GM19395 (cell line): ENCODE data around the gene TBC1D4.

Source experiments
- ATAC-seq: cut with Tn5 transposase; IDR thresholded peaks from one replicate; pipeline ENCODE4 v1.9.1; 2021; ENCODE audit warnings: mild to moderate bottlenecking, moderate library complexity; ENCODE audit not compliant: unreplicated experiment

TBC1D4 gene

DNA sequence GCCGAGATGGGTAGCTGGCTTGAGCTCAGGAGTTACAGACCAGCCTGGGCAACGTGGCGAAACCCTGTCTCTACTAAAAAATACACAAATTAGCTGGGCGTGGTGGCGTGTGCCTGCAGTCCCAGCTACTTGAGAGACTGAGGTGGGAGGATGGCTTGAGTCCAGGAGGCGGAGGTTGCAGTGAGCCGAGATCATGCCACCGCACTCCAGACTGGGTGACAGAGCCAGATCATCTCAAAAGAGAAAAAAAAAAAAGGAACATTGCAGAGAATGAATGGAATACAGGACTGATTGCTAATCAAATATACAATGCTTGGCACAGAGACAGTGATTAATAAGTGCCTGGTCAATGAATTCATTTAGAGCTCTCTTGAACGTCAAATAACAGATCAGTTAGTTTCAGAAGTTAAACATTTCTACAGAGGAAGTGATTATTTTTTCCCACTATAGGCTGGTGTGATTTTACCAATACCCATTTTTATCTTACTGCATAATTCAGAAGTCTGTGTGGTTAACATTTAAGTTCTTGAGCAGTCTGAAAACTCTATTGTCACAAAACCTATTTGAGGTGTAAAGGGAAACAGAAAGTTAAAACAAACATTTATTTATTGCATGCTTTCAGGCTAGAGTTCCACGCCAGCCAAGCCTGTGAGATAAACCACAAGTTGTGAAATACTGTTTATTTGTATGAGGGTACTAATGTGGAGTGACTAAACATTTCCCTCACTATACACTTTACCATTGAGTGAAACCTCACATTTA is 7.7 kb upstream of the TBC1D4 start:
- ATAC-seq, result peak; percentile 88

- no peak for ATAC-seq
Measured at GRCh38 chr13:75486146-75487062, 4.4 kb upstream of the TBC1D4 start.

DNA sequence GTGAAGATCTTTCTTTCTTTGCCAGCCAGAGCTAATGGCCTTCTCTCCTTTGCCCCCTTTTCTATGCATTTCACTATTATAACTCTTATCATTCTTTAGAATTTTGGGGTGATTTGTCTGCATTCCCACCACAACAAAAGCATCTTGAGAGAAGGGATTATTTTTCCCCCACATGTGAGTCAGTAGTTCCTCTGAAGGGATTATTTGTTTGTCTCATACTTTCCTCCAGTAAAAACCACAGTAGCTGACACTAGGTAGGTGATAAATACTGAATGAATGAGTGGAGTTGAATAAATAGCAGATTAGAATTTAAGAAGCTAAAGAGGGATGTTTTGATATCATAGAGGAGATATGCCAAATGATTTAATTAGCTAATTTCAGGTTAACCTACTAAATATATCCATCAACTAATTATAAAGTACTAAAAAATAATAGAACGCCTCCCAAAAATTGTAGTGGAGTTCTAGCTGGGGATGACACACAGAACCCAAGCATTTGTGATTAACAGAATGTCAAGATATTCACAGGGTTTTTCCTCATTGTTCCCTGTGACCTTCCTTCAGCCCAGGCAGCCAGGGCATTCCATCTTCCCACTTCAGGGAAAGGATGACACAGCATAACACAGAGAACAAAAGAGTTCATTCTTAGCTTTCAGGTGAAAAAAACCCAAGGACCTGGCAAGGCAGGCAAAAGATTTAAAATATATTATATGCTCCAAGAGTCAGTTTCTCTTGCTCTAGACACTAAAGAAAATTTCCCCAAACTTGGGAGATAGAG is 3.5 kb upstream of the TBC1D4 start:
- no peak for ATAC-seq

GRCh38 chr13:75482820-75483079 is 781 bp upstream of the TBC1D4 start:
- no peak for ATAC-seq

DNA sequence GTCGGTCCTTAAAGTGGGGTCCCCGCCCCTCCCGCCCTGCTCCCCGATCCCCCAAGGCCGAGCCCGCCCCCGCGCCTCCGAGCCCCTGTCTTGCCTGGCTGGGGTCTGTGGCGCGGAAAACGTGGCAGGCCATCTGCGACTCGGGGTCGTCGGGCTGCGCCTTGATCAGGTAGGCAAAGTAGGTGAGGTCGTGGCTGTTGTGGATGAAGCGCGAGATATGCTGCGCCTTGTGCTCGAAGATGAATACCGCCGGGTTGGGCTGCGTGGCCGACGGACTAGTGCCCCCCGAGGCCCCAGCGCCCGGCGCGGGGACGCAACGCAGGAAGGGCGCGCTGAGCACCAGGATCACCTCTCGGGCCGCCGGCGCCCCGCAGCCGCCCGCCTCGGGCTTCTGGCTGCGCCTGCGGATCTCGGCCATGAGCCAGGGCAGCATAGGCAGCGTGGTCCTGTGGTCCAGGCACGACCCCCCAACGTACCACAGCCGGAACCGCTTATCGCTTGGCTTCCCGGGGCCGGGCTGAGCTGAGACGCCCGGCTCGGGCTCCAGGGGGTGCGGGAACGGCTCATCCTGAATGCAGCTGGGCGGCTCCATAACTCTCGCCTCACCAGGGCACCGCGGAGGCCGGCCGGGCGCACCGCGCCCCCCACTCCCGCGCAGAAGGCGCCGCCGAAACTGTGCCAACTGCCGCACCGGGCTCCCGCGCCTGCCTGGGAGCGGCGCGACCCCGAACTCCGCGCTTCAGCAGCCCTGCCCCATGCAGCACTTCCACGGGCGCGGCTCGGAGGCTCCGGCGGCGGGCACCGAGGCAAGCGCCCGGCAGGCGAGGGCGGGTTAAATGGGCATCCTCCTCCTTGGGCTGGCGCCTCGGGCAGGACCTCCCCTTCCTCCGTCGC is 546 bp downstream of the TBC1D4 start:
- ATAC-seq, result peak; percentile 26

DNA sequence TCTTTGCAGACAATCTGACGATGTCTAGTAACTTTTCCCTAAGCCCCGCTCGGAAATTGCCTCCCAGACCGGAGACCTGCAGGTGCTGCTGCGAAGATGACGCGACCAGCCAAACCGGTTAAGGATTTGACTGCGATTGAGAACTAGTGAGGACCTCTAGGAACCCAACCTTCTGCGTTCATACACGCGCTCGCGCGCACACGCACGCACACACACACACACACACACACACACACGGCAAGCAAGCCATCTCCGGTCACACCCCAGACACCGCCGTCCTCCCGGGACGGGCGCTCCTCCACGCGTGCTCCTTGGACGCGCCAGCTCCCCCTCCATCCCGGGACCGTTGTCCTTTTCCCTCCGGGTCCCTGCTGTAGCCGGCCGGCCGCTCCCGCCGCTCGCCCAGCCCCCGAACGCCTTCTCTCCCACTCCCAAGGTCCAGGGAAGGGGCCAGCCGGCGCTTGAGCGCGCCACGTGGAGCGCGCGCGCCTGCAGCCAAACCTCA is 1.2 kb downstream of the TBC1D4 start:
- peak; percentile 24 for ATAC-seq

DNA sequence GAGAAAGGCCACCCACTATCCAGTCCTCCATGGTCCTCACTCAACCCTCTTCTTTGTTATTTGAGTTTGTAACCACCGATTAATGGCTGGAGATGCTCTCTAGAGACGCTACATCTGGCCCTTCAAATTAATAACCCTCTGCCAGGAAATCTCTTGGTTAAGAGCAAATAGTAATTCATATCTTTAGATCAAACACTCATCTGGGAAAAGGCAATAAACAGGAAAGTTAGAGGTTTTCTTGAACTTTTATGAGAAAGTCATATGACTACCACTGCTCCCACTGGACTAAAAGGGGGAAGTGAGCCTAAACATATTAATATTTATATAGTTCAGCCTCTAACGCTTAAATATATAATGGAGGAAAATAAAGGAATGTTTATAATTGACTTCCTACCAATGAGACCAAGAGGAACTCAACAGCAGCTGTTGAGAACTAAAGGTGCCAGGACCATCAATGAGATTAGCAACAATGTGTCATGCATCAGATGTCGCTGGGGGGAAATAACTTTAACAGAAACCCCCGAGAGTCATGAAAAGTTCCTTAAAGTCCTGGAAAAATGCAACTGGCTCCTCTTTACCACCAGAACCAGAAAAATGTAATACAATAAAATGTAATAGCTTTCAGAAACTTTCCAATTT is 2.7 kb downstream of the TBC1D4 start:
- no peak for ATAC-seq

- ATAC-seq, result no peak
Measured at GRCh38 chr13:75478659-75479058, 3.3 kb downstream of the TBC1D4 start.

GRCh38 chr13:75474956-75475355 is 7.0 kb downstream of the TBC1D4 start:
- ATAC-seq, result no peak

DNA sequence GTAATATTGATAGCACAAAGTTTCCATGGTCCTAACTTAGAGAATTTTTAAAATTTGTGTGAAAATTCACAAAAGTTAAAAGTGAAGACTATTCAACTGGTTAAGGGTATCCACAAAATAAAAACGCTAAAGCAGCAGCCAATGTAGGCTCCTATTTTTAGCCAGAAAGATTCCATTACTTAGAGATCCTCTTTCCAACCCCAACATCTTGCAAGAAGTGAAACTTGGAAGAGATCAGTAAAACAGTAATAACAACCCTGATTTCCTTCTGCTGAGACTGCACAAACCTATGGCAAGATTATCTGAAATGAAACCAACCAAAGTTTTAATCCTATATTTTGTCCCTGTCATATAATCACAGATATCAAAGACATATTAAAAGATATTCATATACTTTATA is 8.5 kb downstream of the TBC1D4 start:
- ATAC-seq, result no peak

DNA sequence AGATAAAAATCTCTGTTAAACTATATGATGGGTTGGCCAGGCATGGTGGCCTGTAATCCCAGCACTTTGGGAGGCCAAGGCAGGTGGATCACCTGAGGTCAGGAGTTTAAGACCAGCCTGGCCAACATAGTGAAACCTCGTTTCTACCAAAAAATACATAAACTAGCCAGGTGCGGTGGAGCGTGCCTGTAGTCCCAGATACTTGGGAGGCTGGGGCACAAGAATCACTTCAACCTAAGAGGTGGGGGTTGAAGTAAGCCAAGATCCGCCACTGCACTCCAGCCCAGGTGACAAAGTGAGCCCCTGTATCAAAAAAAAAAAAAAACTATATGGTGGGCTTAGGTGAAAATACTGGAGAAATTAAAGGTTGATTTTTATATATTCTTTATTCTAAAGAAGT is 11.3 kb downstream of the TBC1D4 start:
- ATAC-seq, result no peak

DNA sequence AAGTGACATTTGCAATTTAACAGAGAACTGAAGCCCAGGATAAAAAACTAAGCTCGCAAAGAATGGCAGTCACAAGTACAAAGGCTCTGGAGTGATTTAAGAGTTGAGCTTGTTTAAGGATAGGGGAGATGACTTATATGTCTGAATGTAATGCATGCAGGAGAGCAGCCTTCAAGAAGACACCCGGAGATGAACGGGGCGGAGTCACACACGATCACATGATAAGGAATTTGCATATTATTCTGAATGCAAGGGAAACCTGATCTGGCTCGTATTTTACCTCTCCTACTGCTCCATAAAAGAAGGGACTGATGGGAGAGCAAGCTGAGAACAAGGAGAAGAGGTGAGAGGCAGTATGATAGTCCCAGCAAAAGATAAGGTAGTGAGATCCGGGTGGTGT is 12.9 kb downstream of the TBC1D4 start:
- ATAC-seq, result no peak

- no peak for ATAC-seq
Measured at GRCh38 chr13:75468602-75469001, 13.4 kb downstream of the TBC1D4 start.

DNA sequence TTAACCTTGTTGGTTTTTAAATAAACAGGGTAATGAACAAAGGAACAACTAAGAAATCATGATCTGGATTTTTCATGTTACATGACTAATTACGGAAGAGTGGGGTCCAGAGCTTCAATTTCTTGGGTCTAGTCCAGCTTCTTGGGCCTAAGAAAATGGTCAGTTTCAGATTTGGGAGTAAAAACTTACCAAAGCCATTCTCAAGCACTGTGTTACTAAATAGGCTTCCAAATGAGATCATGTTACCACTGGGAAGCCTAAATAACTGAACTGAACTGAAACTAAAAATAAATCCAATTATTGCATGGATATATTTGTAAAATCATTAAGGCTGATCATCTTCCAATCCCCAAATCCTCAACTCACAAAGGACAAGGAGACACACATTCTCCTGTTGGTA is 13.9 kb downstream of the TBC1D4 start:
- ATAC-seq, result no peak

- peak; percentile 55 for ATAC-seq
Measured at GRCh38 chr13:75467040-75467728, 14.8 kb downstream of the TBC1D4 start.

- no peak for ATAC-seq
Measured at GRCh38 chr13:75465236-75465635, 16.7 kb downstream of the TBC1D4 start.

DNA sequence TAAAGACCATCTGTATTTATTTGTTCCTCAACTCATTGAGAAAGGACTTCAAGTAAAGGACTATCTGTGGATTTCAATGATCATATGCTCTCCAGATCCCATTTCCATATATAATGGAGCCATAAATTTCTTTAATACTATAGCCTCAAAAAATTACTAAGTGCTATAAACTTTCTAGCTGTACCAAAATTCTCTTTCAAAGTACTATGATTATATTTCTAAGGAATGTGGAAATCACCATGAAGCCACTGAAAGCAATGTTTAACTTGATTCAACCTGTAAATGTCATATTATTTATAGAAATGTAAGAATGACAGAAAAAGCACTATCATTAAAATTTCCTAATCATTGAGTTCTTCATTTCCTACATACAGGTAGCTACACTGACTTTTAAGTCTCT is 20.7 kb downstream of the TBC1D4 start:
- no peak for ATAC-seq

DNA sequence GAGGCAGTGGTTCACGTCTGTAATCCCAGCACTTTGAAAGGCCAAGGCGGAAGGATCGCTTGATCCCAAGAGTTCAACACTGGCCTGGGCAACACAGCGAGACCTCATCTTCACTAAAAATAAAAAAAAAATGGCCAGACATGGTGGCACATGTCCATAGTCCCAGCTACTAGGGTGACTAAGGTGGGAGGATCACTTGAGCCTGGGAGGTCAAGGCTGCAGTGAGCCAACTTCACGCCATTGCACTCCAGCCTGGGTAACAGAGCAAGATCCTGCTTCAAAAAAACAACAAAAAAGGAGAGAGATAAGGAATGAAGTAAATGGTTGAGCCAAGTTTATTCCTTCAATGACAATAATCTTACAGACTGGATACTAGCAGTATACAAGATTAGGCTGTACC is 21.3 kb downstream of the TBC1D4 start:
- no peak for ATAC-seq

DNA sequence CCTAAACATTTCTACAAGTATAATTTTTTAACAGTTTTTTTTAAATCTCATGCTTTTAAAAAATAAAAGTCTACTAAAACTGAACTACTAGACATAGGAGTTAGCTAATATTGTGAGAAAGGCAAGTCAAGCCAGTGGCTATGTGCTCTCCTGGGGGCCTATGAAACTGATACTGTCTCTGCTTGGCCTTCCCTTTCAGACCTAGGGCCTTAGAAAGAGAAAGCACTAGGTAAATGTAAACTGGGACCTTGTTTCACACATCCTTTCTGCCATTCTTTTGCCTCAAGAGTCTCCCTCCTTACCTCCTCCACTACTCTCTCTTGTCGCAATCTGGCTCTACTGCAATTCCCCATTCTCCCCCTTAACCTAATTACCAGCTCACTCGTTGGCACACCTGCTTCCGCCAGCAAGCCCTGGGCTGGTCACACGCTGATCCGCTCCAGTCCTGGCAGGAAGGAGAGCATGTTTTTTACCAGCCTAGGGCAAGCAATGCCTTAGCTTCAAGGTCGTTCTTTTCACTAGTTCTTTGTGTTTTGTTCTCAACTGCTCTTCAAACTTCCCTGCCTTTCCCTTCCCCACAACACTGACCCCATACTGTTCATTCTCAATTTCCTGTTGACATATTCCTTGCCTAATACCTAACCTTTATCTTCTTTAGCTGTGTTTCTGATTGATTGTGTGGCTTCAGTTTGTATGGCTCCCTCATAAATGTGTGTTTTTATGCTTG is 23.1 kb downstream of the TBC1D4 start:
- peak; percentile 100 for ATAC-seq
